HepG2 (cell line): ENCODE measurements around the gene TPST1. TPM values are rescaled to one million over a fixed set of nuclear protein-coding genes. Genes with fewer than 3 reads are reported as not detected.

Source experiments
- ATAC-seq: fragments of 200-7000 bp; cut with Tn5 transposase; 3 replicates; pipeline ENCODE4 v1.9.1; 2020; ENCODE audit warnings: mild to moderate bottlenecking, moderate library complexity
- BruUV-seq: library from RNA; stranded (reverse); fragments of 400-500 nt; replicated peaks from 2 replicates; lab custom pipeline; 2021; lab: Mats Ljungman, UMichigan
- CTCF ChIA-PET: fragments of 300-600 bp; formaldehyde crosslinking; extraction: SDS; loops from one replicate; lab custom pipeline; 2021; ENCODE audit warnings: low total read pairs, inconsistent platforms, low intra/inter-chr PET ratio; lab: Yijun Ruan, JAX
- POLR2A ChIA-PET: fragments of 350-600 bp; sonication (Branson Sonifier 250); formaldehyde crosslinking; loops from one replicate; lab custom pipeline; 2020; ENCODE audit warnings: antibody characterized with exemption, inconsistent platforms; lab: Yijun Ruan, JAX
- DNase-seq: peaks from one replicate; pipeline ENCODE4 v3.0.0-alpha.2; 2015; ENCODE audit warnings: low spot score
- FAIRE-seq: peaks from 3 replicates; lab custom pipeline; 2011; peaks lifted over from hg19 to GRCh38; lab: Jason Lieb, UNC
- H2AFZ ChIP-seq: one replicate; pipeline ENCODE4 v1.6.1; 2011; ENCODE audit warnings: low read length, inconsistent platforms
- H3K27ac ChIP-seq: fragments of 300-600 bp; 3 replicates; pipeline ENCODE4 v1.8.0; 2011; ENCODE audit warnings: mixed run types, mild to moderate bottlenecking, mixed read lengths, low read length, inconsistent platforms; ENCODE audit not compliant: insufficient read depth; ENCODE audit errors: extremely low read length
- H3K27me3 ChIP-seq, 2 experiments: fragments of 200-600 bp in 1 of 2; 2 replicates in 1 of 2; 3 replicates in 1 of 2; pipeline versions ENCODE4 v1.6.0 to v1.8.0; 2011; ENCODE audit warnings: low read length in 2 of 2, mild to moderate bottlenecking in 2 of 2, moderate library complexity in 2 of 2, inconsistent platforms in 1 of 2; ENCODE audit not compliant: insufficient read depth in 2 of 2, control insufficient read depth in 1 of 2
- H3K36me3 ChIP-seq, 2 experiments: fragments of 200-600 bp in 1 of 2; replicated peaks in 1 of 2; 2 replicates in 1 of 2; 3 replicates in 1 of 2; pipeline versions ENCODE4 v1.5.1 to v1.8.0; 2011; ENCODE audit warnings: low read length in 2 of 2, inconsistent platforms in 1 of 2; ENCODE audit not compliant: insufficient read depth in 2 of 2, control insufficient read depth in 1 of 2
- H3K4me1 ChIP-seq: 2 replicates; pipeline ENCODE4 v1.5.1; 2012; ENCODE audit warnings: low read length, inconsistent platforms; ENCODE audit not compliant: insufficient read depth
- H3K4me2 ChIP-seq: 2 replicates; pipeline ENCODE4 v1.6.0; 2011; ENCODE audit warnings: low read depth, low read length, inconsistent platforms
- H3K4me3 ChIP-seq, 3 experiments: fragments of 200-600 bp in 1 of 3; sonication (generic), shearing (Covaris generic) in 1 of 3; replicated peaks in 1 of 3; 2 replicates each; pipeline ENCODE4 v1.5.1; 2011 to 2016; ENCODE audit warnings: low read length in 3 of 3, inconsistent platforms in 2 of 3, low read depth in 2 of 3, mild to moderate bottlenecking in 2 of 3, control low read depth in 1 of 3, mixed read lengths in 1 of 3; ENCODE audit not compliant: insufficient read depth in 1 of 3
- H3K79me2 ChIP-seq: one replicate; pipeline ENCODE4 v1.6.1; 2011; ENCODE audit warnings: low read length, inconsistent platforms; ENCODE audit not compliant: insufficient read depth
- H3K9ac ChIP-seq: 2 replicates; pipeline ENCODE4 v1.6.0; 2011; ENCODE audit warnings: mild to moderate bottlenecking, low read depth, low read length, inconsistent platforms; ENCODE audit not compliant: insufficient read depth
- H3K9me3 ChIP-seq: 2 replicates; pipeline ENCODE4 v1.5.1; 2012; ENCODE audit warnings: mild to moderate bottlenecking, low read length
- H4K20me1 ChIP-seq: 2 replicates; pipeline ENCODE4 v1.6.0; 2011; ENCODE audit warnings: inconsistent platforms, mild to moderate bottlenecking, low read length, moderate library complexity; ENCODE audit not compliant: insufficient read depth
- ARNTL ChIP-seq: sonication (generic); formaldehyde crosslinking; IDR thresholded peaks from 2 replicates; pipeline ENCODE4 v1.4.0; 2020; ENCODE audit warnings: mild to moderate bottlenecking, missing genetic modification reagents
- HIC2 ChIP-seq: sonication (generic); formaldehyde crosslinking; IDR thresholded peaks from 2 replicates; pipeline ENCODE4 v1.9.0; 2022; ENCODE audit warnings: low read depth, missing genetic modification reagents
- ISL2 ChIP-seq: sonication (generic); formaldehyde crosslinking; IDR thresholded peaks from 2 replicates; pipeline ENCODE4 v1.5.0; 2020; ENCODE audit warnings: missing genetic modification reagents
- MTF1 ChIP-seq: sonication (generic); formaldehyde crosslinking; IDR thresholded peaks from 2 replicates; pipeline ENCODE4 v1.5.0; 2020; ENCODE audit warnings: missing genetic modification reagents
- NFKBIZ ChIP-seq: IDR thresholded peaks from 2 replicates; pipeline ENCODE4 v1.6.1; 2018; ENCODE audit warnings: missing genetic modification reagents, missing compliant biosample characterization
- NFRKB ChIP-seq: fragments of 450-650 bp; IDR thresholded peaks from 2 replicates; pipeline ENCODE4 v1.6.1; 2017
- NR2C2 ChIP-seq: sonication (generic); formaldehyde crosslinking; IDR thresholded peaks from 2 replicates; pipeline ENCODE4 v1.4.0; 2020; ENCODE audit warnings: missing genetic modification reagents, mild to moderate bottlenecking, moderate library complexity, borderline replicate concordance
- RBM39 ChIP-seq: fragments of 200-400 bp; formaldehyde crosslinking; IDR thresholded peaks from one replicate; pipeline ENCODE4 v1.6.1; 2018; ENCODE audit warnings: antibody characterized with exemption, mild to moderate bottlenecking, low read depth, low read length; ENCODE audit not compliant: poor library complexity, severe bottlenecking
- SOX6 ChIP-seq, 2 experiments: fragments of 450-650 bp in 1 of 2; sonication (generic) in 1 of 2; formaldehyde crosslinking in 1 of 2; IDR thresholded peaks; 2 replicates each; pipeline versions ENCODE4 v1.4.0 to v1.6.1; 2017 to 2020; ENCODE audit warnings: antibody characterized with exemption in 1 of 2, mild to moderate bottlenecking in 1 of 2, missing genetic modification reagents in 1 of 2
- ZBTB33 ChIP-seq: sonication (generic); formaldehyde crosslinking; IDR thresholded peaks from 2 replicates; pipeline ENCODE4 v1.4.0; 2020; ENCODE audit warnings: missing genetic modification reagents
- ZNF20 ChIP-seq: sonication (generic); formaldehyde crosslinking; IDR thresholded peaks from 2 replicates; pipeline ENCODE4 v1.4.0; 2020; ENCODE audit warnings: mild to moderate bottlenecking, moderate library complexity, missing genetic modification reagents
- ZNF318 ChIP-seq: sonication (generic); formaldehyde crosslinking; IDR thresholded peaks from 2 replicates; pipeline ENCODE4 v1.4.0; 2020; ENCODE audit warnings: mild to moderate bottlenecking, missing genetic modification reagents
- WGBS: methylation state at CpG from one replicate; pipeline ENCODE4 v1.1.6; 2017; ENCODE audit warnings: low lambda C conversion rate; 5-methylcytosine and 5-hydroxymethylcytosine counted together
- in situ Hi-C: cut with HindIII; loops from 2 replicates; pipeline ENCODE4 v1.10.0; 2017; ENCODE audit warnings: low pct_unique_long_range_greater_than_20kb; ENCODE audit not compliant: extremely low pct_ligation_motif_present
- intact Hi-C: fragments of 100-400 bp; cut with micrococcal nuclease; formaldehyde crosslinking; loops from one replicate; pipeline ENCODE4 v1.10.0; 2022; ENCODE audit not compliant: unreplicated experiment
- polyA plus RNA-seq, 8 experiments: library from polyadenylated mRNA; depleted of rRNA in 3 of 8; stranded (reverse) in 7 of 8; unstranded in 1 of 8; fragments of >200 nt; fragmentation: Illumina TruSeq in 4 of 8; extraction: Trizol in 4 of 8; gene quantifications; 2 replicates each; pipeline versions ENCODE4 v1.2.1 to v1.2.3, GENCODE V29; 2011 to 2016; ENCODE audit warnings: low read depth in 4 of 8, missing spikeins in 1 of 8, mixed read lengths in 1 of 8; ENCODE audit not compliant: insufficient read depth in 1 of 8
- total RNA-seq, 5 experiments: library from RNA; depleted of rRNA; stranded (reverse); fragments of >200 nt; fragmentation: Illumina TruSeq; extraction: Trizol; gene quantifications; 2 replicates each; pipeline ENCODE4 v1.2.3, GENCODE V29; 2016; ENCODE audit warnings: low read depth in 1 of 5

The TPST1 gene
- total and polyA plus RNA-seq, 2 of the 13 experiments (the other 11 are each of a cell fraction or from before 2014, with no cell fraction given), result 24.3 to 34.1 TPM

GRCh38 chr7:66236713-66237303, 31.7 kb downstream of the TPST1 start:
- H3K4me1 ChIP-seq, result peaks cover 37% of the 10 kb centered on the region
- H3K27me3 ChIP-seq, result no peaks in the 10 kb centered on the region
- CTCF ChIA-PET, result no interaction called here
- H4K20me1 ChIP-seq, result no peaks in the 10 kb centered on the region
- H3K27ac ChIP-seq, result peak overlapping the region; percentile 51
- H3K4me3 ChIP-seq, result no peak overlapping the region
- peak; percentile 37; the same call in 1 of the 3 replicates for ATAC-seq
- no TSS peak for BruUV-seq
- no peak overlapping the region for H3K4me2 ChIP-seq
- H3K36me3 ChIP-seq, result peaks cover 0 to 12% of the 10 kb centered on the region in 2 experiments; a peak in 3 of 5 replicates
- no peak overlapping the region for H3K9ac ChIP-seq
- peaks cover 25% of the 10 kb centered on the region for H3K79me2 ChIP-seq
- H3K9me3 ChIP-seq, result no peaks in the 10 kb centered on the region
- no peak for FAIRE-seq
- in situ Hi-C loops (no loop called here), intact Hi-C loops (no loop called here)
- no peak for DNase-seq
- POLR2A ChIA-PET, result no interaction called here
- no peak overlapping the region for H2AFZ ChIP-seq
- WGBS, result 94% methylated on average over 2 of the region's 2 CpGs
- TF ChIP-seq NFKBIZ (CRISPR knock-in tag) (no peak), ZNF318 (CRISPR knock-in tag) (no peak), SOX6 (IDR thresholded peaks at IDR 0.05) (no peak), SOX6 (CRISPR knock-in tag; IDR thresholded peaks at IDR 0.05) (no peak), ARNTL (no peak), NR2C2 (CRISPR knock-in tag) (no peak), NFRKB (no peak), ZNF20 (CRISPR knock-in tag) (no peak), RBM39 (no peak), MTF1 (CRISPR knock-in tag) (no peak), ISL2 (no peak), HIC2 (no peak), ZBTB33 (no peak)
